Measurements from ENCODE around the gene CLSTN2. TPM values are rescaled to one million over a fixed set of nuclear protein-coding genes. Genes with fewer than 3 reads are reported as not detected.

CLSTN2 gene
- total RNA-seq, 1 donor, result 7.3 TPM

- no peak for DNase-seq (ENCODE audit: low read depth)
- H3K4me3 ChIP-seq (ENCODE audit: low read depth, low read length), result no peak overlapping the region
- no peak for TF ChIP-seq CTCF (IDR thresholded peaks at IDR 0.05; ENCODE audit: insufficient read depth, low read depth, low read length)
Measured at GRCh38 chr3:140188285-140188684, 253.3 kb downstream of the CLSTN2 start.

GRCh38 chr3:140189267-140189666 is 254.3 kb downstream of the CLSTN2 start:
- TF ChIP-seq CTCF (IDR thresholded peaks at IDR 0.05; ENCODE audit: insufficient read depth, low read depth, low read length), result no peak
- H3K4me3 ChIP-seq (ENCODE audit: low read depth, low read length), result no peak overlapping the region

GRCh38 chr3:140189976-140190375 is 255.0 kb downstream of the CLSTN2 start:
- H3K4me3 ChIP-seq (ENCODE audit: low read depth, low read length), result no peak overlapping the region
- no peak for TF ChIP-seq CTCF (IDR thresholded peaks at IDR 0.05; ENCODE audit: insufficient read depth, low read depth, low read length)
- no peak for DNase-seq (ENCODE audit: low read depth)

More at GRCh38 chr3:140189267-140189666, 254.3 kb downstream of the CLSTN2 start:
- DNase-seq (ENCODE audit: low read depth), result no peak

GRCh38 chr3:140196970-140197369 is 262.0 kb downstream of the CLSTN2 start:
- no peak for TF ChIP-seq CTCF (IDR thresholded peaks at IDR 0.05; ENCODE audit: insufficient read depth, low read depth, low read length)
- DNase-seq (ENCODE audit: low read depth), result no peak
- H3K4me3 ChIP-seq (ENCODE audit: low read depth, low read length), result no peak overlapping the region

GRCh38 chr3:140198242-140198641 is 263.3 kb downstream of the CLSTN2 start:
- no peak for TF ChIP-seq CTCF (IDR thresholded peaks at IDR 0.05; ENCODE audit: insufficient read depth, low read depth, low read length)
- H3K4me3 ChIP-seq (ENCODE audit: low read depth, low read length), result no peak overlapping the region
- no peak for DNase-seq (ENCODE audit: low read depth)

- no peak for DNase-seq (ENCODE audit: low read depth)
- H3K4me3 ChIP-seq (ENCODE audit: low read depth, low read length), result no peak overlapping the region
- TF ChIP-seq CTCF (IDR thresholded peaks at IDR 0.05; ENCODE audit: insufficient read depth, low read depth, low read length), result no peak
Measured at GRCh38 chr3:140199008-140199407, 264.0 kb downstream of the CLSTN2 start.

- DNase-seq (ENCODE audit: low read depth), result no peak
- no peak overlapping the region for H3K4me3 ChIP-seq (ENCODE audit: low read depth, low read length)
- TF ChIP-seq CTCF (IDR thresholded peaks at IDR 0.05; ENCODE audit: insufficient read depth, low read depth, low read length), result no peak
Measured at GRCh38 chr3:140199743-140200142, 264.8 kb downstream of the CLSTN2 start.

All from fibroblast of villous mesenchyme (primary cell).